OCI-LY1 (cell line): ENCODE results near the gene KBTBD13.

Experiments used
- H2AFZ ChIP-seq: fragments of 200-600 bp; sonication (generic), shearing (Covaris generic); 2 replicates; pipeline ENCODE4 v1.6.0; 2014; ENCODE audit warnings: antibody characterized with exemption, mild to moderate bottlenecking, low read length
- H3F3A ChIP-seq: fragments of 200-600 bp; sonication (generic), shearing (Covaris generic); 2 replicates; pipeline ENCODE4 v1.6.0; 2014; ENCODE audit warnings: mild to moderate bottlenecking, antibody characterized with exemption, low read length, moderate library complexity; ENCODE audit not compliant: insufficient read depth
- H3K27ac ChIP-seq: fragments of 200-600 bp; sonication (generic); 2 replicates; pipeline ENCODE4 v1.5.1; 2014; ENCODE audit warnings: low read length, mixed run types, mild to moderate bottlenecking, low read depth; ENCODE audit not compliant: poor library complexity, severe bottlenecking
- H3K27me3 ChIP-seq: fragments of 200-600 bp; sonication (generic); 2 replicates; pipeline ENCODE4 v1.6.0; 2014; ENCODE audit warnings: antibody characterized with exemption, mild to moderate bottlenecking, low read length, moderate library complexity; ENCODE audit not compliant: insufficient read depth
- H3K36me3 ChIP-seq: fragments of 200-600 bp; sonication (generic); 2 replicates; pipeline ENCODE4 v1.6.1; 2014; ENCODE audit warnings: mild to moderate bottlenecking, antibody characterized with exemption, low read length, moderate library complexity, mixed read lengths; ENCODE audit not compliant: insufficient read depth
- H3K4me1 ChIP-seq: fragments of 200-600 bp; sonication (generic); 2 replicates; pipeline ENCODE4 v1.5.1; 2014; ENCODE audit warnings: mild to moderate bottlenecking, low read length, moderate library complexity; ENCODE audit not compliant: insufficient read depth, severe bottlenecking
- H3K4me2 ChIP-seq: fragments of 200-600 bp; sonication (generic), shearing (Covaris generic); 2 replicates; pipeline ENCODE4 v1.6.1; 2014; ENCODE audit warnings: low read length
- H3K4me3 ChIP-seq: fragments of 200-600 bp; sonication (generic); 2 replicates; pipeline ENCODE4 v1.5.1; 2014; ENCODE audit warnings: low read length, low read depth, mild to moderate bottlenecking, mixed read lengths; ENCODE audit not compliant: poor library complexity, severe bottlenecking
- H3K79me2 ChIP-seq: fragments of 200-600 bp; shearing (Covaris generic); 2 replicates; pipeline ENCODE4 v1.6.1; 2016; ENCODE audit warnings: mixed run types, low read length, mixed read lengths; ENCODE audit not compliant: insufficient read depth
- H3K9ac ChIP-seq: fragments of 200-600 bp; sonication (generic), shearing (Covaris generic); 2 replicates; pipeline ENCODE4 v1.6.1; 2014; ENCODE audit warnings: mild to moderate bottlenecking, low read length, mixed read lengths
- H3K9me2 ChIP-seq: fragments of 200-600 bp; sonication (generic), shearing (Covaris generic); 2 replicates; pipeline ENCODE4 v1.6.1; 2014; ENCODE audit warnings: low read depth, mild to moderate bottlenecking, low read length, mixed read lengths
- H3K9me3 ChIP-seq: fragments of 200-600 bp; shearing (Covaris generic); 2 replicates; pipeline ENCODE4 v1.6.1; 2014; ENCODE audit warnings: low read length, mixed read lengths
- H4K20me1 ChIP-seq: fragments of 200-600 bp; sonication (generic), shearing (Covaris generic); 2 replicates; pipeline ENCODE4 v1.6.0; 2016; ENCODE audit warnings: mild to moderate bottlenecking, low read length; ENCODE audit not compliant: insufficient read depth
- CTCF ChIP-seq: fragments of 200-600 bp; sonication (generic), shearing (Covaris generic); IDR thresholded peaks from 2 replicates; pipeline ENCODE4 v1.5.1; 2017; ENCODE audit warnings: mild to moderate bottlenecking, antibody characterized with exemption, low read length, moderate library complexity, mixed read lengths
- EZH2 ChIP-seq: fragments of 200-600 bp; sonication (generic), shearing (Covaris generic); IDR thresholded peaks from 2 replicates; pipeline ENCODE4 v1.8.0; 2017; ENCODE audit warnings: borderline replicate concordance, mixed run types, mild to moderate bottlenecking, antibody characterized with exemption, low read length, moderate library complexity, mixed read lengths

Gene KBTBD13

GRCh38 chr15:65087873-65088642 lies 11.5 kb downstream of the KBTBD13 start:
- H3K27me3 ChIP-seq, result no peaks in the 10 kb centered on the region
- TF ChIP-seq EZH2 (no peak), CTCF (no peak)
- H3K4me1 ChIP-seq, result no peaks in the 10 kb centered on the region
- H3F3A ChIP-seq, result no peaks in the 10 kb centered on the region
- no peak overlapping the region for H2AFZ ChIP-seq
- H3K9me2 ChIP-seq, result no peaks in the 10 kb centered on the region
- no peaks in the 10 kb centered on the region for H3K36me3 ChIP-seq
- no peaks in the 10 kb centered on the region for H3K9me3 ChIP-seq
- H3K4me3 ChIP-seq, result no peak overlapping the region
- no peak overlapping the region for H3K9ac ChIP-seq
- no peaks in the 10 kb centered on the region for H4K20me1 ChIP-seq
- no peak overlapping the region for H3K4me2 ChIP-seq
- H3K27ac ChIP-seq, result no peak overlapping the region
- H3K79me2 ChIP-seq, result no peaks in the 10 kb centered on the region

- Histone ChIP-seq H3K9me3 (no peaks in the 10 kb centered on the region), H3K36me3 (no peaks in the 10 kb centered on the region), H4K20me1 (no peaks in the 10 kb centered on the region), H2AFZ (no peak overlapping the region), H3F3A (no peaks in the 10 kb centered on the region), H3K27ac (no peak overlapping the region), H3K4me3 (no peak overlapping the region), H3K4me2 (no peak overlapping the region), H3K27me3 (no peaks in the 10 kb centered on the region), H3K9me2 (no peaks in the 10 kb centered on the region), H3K9ac (no peak overlapping the region), H3K4me1 (no peaks in the 10 kb centered on the region), H3K79me2 (no peaks in the 10 kb centered on the region)
- TF ChIP-seq CTCF (no peak), EZH2 (no peak)
Observed at GRCh38 chr15:65088643-65089021, 12.1 kb downstream of the KBTBD13 start.

- H3K4me1 ChIP-seq, result no peaks in the 10 kb centered on the region
- H3K4me2 ChIP-seq, result no peak overlapping the region
- H4K20me1 ChIP-seq, result no peaks in the 10 kb centered on the region
- TF ChIP-seq EZH2 (no peak), CTCF (no peak)
- H3K27me3 ChIP-seq, result no peaks in the 10 kb centered on the region
- no peaks in the 10 kb centered on the region for H3K9me2 ChIP-seq
- H3K4me3 ChIP-seq, result no peak overlapping the region
- no peak overlapping the region for H3K27ac ChIP-seq
- no peak overlapping the region for H3K9ac ChIP-seq
- no peaks in the 10 kb centered on the region for H3K36me3 ChIP-seq
- H3F3A ChIP-seq, result no peaks in the 10 kb centered on the region
- H3K9me3 ChIP-seq, result no peaks in the 10 kb centered on the region
- H3K79me2 ChIP-seq, result no peaks in the 10 kb centered on the region
- no peak overlapping the region for H2AFZ ChIP-seq
Observed at GRCh38 chr15:65089206-65089824, 12.8 kb downstream of the KBTBD13 start.
